Occipital lobe (tissue), 2 donors: ENCODE data around the gene FAF2. TPM values are rescaled to one million over a fixed set of nuclear protein-coding genes. Genes with fewer than 3 reads are reported as not detected.

Experiments
- DNase-seq: peaks from one replicate; lab custom pipeline; 2025; lab: John Stamatoyannopoulos, UW
- total RNA-seq: library from RNA; depleted of rRNA; stranded (reverse); fragments of >200 nt; gene quantifications from one replicate; pipeline ENCODE4 v1.2.3, GENCODE V29; 2014

FAF2 gene
- total RNA-seq, 1 donor from 2014 or later = 32.6 TPM

- no peak for DNase-seq
These were observed 82.3 kb downstream of the FAF2 start for GRCh38 chr5:176530393-176530982.

GRCh38 chr5:176530983-176531901 is 83.1 kb downstream of the FAF2 start:
- DNase-seq = peak; percentile 77

- DNase-seq = no peak
These were observed 83.8 kb downstream of the FAF2 start for GRCh38 chr5:176531902-176532493.

GRCh38 chr5:176532795-176533194 is 84.6 kb downstream of the FAF2 start:
- DNase-seq = no peak

GRCh38 chr5:176533390-176533789 is 85.2 kb downstream of the FAF2 start:
- DNase-seq = no peak

GRCh38 chr5:176533894-176534611 is 85.9 kb downstream of the FAF2 start:
- no peak for DNase-seq

GRCh38 chr5:176534640-176535039 is 86.5 kb downstream of the FAF2 start:
- no peak for DNase-seq

GRCh38 chr5:176535101-176535663 is 87.0 kb downstream of the FAF2 start:
- no peak for DNase-seq

GRCh38 chr5:176535664-176536131 is 87.5 kb downstream of the FAF2 start:
- no peak for DNase-seq

- DNase-seq = peak; percentile 60
These were observed 88.1 kb downstream of the FAF2 start for GRCh38 chr5:176536132-176536901.

GRCh38 chr5:176536902-176537553 is 88.8 kb downstream of the FAF2 start, which contains the start of gene RNF44:
Gene RNF44, minus strand, starts transcription at chr5:176537402. Its CDS starts 4,930 bp downstream, at chr5:176532472.
- DNase-seq = peak; percentile 96

GRCh38 chr5:176537554-176538229 is 89.5 kb downstream of the FAF2 start:
- peak; percentile 99 for DNase-seq

GRCh38 chr5:176538230-176538988 is 90.2 kb downstream of the FAF2 start:
- DNase-seq = no peak

GRCh38 chr5:176538989-176539384 is 90.8 kb downstream of the FAF2 start:
- DNase-seq = no peak

GRCh38 chr5:176540476-176540899 is 92.3 kb downstream of the FAF2 start:
- no peak for DNase-seq

- DNase-seq = no peak
These were observed 92.8 kb downstream of the FAF2 start for GRCh38 chr5:176540956-176541337.

GRCh38 chr5:176541338-176542134 is 93.4 kb downstream of the FAF2 start:
- no peak for DNase-seq

GRCh38 chr5:176542135-176542595 is 94.0 kb downstream of the FAF2 start:
- no peak for DNase-seq
